Stimulated activated CD8-positive, alpha-beta memory T cell treated with anti-CD3 and anti-CD28 coated beads, Interleukin-7, amount 100 ng/mL, for 1 hour (primary cell): ENCODE measurements around the gene WIPF1.
A peak's percentile ranks its signal among the peaks of the same experiment; 100 is the strongest.

Source experiments
- DNase-seq, 2 donors: peaks; one replicate each; pipeline ENCODE4 v3.0.0-alpha.2; 2020; ENCODE audit warnings: low read depth in 2 of 2

WIPF1 gene, protein sequence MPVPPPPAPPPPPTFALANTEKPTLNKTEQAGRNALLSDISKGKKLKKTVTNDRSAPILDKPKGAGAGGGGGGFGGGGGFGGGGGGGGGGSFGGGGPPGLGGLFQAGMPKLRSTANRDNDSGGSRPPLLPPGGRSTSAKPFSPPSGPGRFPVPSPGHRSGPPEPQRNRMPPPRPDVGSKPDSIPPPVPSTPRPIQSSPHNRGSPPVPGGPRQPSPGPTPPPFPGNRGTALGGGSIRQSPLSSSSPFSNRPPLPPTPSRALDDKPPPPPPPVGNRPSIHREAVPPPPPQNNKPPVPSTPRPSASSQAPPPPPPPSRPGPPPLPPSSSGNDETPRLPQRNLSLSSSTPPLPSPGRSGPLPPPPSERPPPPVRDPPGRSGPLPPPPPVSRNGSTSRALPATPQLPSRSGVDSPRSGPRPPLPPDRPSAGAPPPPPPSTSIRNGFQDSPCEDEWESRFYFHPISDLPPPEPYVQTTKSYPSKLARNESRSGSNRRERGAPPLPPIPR

DNA sequence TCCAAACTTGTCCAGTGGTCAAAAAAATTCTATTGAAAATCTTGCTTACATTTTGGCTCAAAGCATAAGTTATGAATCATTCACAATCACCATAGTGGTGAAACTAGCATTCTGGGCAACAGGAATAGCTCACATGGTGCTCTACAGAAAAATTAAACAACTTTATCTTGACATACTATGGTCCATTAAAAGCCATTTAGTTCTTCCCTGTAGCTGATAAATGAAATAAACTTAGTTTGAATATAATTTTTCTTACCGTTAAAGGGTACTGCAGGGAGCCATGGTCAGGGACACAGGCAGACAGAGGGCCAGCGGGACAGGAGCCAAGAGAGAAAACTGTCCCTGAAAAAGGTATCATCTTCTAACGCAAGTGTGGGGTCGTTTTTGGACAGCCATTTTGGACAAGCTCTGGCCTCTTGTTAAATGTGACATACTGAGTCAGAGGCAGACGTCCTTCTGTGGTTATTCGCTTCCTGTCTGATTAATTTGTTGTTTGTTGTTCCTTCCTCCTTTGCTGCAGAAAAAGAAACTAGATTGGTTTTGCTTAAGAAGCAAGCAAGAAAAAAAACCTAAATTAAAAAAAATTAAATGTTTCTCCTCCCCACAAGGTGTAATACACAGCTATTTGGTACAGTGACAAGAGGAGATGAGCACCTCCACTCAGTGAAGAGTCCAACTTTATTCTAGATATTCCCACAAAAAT, at the start of gene WIPF1:
Gene WIPF1, minus strand, starts transcription at position 460 of the 703 bp plus-strand sequence. CDS start 12,231 bp downstream, outside the sequence.
- DNase-seq, result no peak

DNA sequence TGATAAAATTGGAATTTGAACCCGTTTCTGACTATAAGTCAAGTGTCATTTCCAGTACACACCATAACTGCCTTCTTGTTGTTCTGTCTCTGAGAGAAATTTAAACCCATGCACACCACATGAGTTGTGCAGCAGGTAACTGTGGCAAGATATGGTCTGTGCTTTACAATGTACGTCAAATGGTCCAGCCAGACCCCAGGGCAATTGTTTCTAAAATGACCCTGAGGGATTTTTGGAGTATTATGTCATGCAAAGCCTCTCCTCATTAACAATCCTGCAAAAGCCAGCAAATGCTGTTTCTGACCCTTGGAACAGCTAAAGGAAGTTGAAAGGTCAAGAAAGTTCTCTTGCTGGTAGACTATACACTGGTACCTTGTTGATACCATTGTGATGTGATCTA, 47.7 kb upstream of the WIPF1 start:
- no peak for DNase-seq

DNA sequence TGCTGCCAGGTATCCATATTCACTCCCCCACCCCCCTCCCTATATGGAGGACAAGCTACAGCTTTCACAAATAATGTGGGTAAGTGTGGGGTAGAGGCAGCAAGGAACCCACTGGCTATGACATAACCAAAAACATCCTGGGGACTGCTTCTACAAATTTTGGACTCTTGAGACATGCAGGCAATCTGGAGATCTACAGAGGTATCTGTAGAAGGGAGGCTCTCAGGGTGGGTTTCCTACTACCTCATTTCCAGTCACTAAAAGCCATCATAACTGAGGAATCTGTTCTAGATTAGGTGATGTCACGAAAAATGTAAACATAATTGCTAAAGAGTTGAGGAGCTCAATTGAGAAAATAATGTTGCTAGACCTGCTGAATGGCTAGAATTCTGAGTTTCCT, 46.8 kb upstream of the WIPF1 start:
- no peak for DNase-seq

DNA sequence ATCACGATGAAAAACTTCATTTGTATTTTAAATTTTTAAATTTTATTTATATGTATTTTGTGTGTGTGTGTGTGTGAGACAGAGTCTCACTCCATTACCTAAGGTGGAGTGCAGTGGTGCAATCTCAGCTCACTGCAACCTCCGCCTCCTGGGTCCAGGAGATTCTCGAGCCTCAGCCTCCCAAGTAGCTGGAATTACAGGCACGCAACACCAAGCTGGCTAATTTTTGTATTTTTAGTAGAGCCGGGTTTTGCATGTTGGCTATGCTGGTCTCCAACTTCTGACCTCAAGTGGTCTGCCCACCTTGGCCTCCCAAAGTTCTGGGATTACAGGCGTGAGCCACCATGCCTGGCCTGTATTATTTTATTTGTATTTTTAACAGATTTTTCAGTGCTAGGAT, 45.8 kb upstream of the WIPF1 start:
- no peak for DNase-seq

DNA sequence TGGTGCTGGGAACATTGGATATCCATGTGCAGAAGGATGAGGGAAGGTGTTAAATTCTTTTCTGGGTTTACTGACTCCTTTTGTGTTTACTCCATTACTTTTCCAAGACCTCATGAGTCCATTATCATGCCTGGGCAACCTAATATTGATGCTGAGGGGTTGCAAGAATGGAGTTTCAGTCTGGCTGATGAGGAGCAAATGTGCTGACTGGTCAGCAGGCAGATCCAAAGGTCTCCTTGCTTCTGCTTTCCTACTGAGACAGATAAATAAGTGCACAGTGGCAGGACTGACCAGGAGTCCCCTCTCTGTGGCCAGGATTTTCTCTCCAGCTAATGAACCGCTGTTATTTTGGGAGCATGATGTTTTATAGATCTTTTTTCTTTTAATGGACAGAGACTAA, 43.6 kb upstream of the WIPF1 start:
- DNase-seq, result no peak

DNA sequence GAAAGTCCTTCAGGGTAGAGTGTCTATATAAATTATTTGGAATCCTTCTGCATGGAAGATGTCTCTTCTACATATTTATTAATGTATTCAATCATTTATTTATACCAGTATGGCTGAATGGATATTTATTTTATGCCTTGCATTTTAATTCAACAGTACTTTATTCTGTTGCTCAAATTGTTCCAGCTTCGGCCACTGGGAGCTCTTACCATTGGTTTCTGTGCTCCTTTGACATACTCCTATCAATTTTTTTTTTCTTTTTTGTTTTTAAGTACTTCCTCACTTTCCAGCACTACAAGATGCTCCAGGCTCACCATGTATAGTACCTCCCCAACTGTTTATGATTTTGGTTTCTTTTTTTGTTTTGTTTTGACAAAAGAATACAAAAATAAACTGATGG, 39.4 kb upstream of the WIPF1 start:
- no peak for DNase-seq

DNA sequence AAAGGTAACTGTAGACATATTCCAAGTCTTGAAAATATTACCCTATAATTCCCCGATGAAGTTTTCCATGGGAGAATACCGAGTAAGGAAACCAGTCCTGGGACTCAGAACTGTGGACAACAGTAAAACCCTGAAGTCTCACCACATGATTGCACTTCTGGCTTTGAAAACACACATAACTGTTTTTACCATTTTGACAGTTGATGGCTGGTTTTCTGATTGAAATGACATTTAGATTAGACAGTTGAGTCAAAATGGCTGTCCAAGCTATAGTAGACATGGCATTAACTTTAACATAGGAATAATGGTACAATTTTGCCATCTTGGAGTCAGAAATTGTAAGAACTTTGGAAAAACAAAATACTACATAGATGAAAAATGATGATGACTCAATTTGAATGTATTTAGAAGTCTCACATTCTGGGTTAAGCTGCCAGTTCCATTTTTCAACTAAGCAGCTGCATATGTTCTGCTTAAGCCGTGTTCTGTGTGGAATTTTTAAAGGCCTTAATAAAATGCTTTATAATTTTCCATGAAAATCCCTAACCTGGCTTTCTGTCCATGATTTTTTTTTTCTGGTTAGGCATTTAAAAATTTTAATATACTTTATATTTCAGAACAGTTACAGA, 38.3 kb upstream of the WIPF1 start:
- no peak for DNase-seq

DNA sequence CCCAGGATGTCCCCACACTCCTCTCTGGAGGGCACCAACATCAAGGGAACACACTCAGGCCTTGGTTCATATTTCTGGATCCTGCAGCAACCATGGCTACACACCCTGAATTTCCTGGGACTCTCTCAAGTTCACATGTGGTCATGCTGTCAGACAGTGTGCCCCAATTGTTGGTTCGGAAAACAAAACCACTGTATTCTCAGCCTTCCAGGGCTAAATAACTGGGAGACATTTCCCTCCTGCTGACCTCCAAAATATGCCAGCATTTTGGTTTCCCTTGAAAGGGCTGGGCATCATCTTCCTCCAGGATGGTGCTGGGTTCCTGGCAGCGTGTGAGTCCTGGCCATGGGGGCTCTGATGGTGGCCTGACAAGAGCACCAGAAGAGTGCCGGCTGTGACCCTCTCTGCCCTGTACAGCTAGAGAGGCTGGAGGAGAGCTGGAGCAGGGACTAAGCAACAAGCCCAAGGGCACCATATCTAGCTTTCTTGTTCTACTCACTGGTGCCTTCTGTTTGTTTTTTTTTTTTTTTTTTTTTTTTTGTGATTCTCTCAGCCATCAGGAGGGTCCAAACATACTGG, 37.5 kb upstream of the WIPF1 start:
- DNase-seq, result no peak

DNA sequence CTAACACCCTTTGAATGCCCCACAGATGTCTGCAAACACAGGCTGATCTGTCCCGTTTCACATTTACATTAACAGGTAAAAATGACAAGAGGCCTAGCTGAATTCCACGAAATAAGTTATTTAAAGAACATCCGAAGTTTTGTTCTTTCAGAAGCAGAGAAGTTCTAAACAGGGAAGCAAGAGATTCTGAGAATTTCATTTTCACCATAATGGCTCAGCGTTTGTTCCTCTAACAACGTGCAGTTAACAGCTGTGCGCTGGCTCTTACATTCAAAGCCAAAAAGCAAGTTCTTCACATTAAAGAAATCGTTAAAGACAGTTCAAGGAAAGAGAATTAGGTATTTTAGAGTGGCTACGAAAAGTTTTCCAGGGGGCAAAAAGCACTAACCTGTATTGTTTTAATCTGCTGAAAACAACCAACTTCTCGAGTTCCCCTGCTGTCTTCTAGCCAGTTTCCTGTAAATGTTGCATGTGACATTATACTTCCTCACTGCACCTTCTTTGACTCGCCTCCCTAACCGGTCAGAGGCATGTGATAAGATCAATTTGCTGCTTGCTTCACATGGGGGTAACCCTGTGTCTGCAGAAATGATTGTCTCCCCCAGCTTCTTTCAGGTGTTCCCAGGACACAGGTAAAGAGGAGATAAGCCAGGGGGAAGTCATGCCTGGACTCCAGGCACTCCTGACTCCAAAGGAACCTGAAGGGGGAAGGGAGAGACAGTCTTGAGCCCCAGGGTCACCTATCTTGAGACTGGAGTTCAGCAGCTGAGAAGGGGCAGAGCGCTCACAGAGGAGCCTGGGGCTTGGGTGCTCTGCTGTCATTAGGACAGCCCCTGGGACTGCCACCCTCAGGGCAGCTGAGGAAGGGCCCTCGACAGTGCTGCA, 36.8 kb upstream of the WIPF1 start:
- DNase-seq, result peak in 1 of 2 donors; percentile 14

DNA sequence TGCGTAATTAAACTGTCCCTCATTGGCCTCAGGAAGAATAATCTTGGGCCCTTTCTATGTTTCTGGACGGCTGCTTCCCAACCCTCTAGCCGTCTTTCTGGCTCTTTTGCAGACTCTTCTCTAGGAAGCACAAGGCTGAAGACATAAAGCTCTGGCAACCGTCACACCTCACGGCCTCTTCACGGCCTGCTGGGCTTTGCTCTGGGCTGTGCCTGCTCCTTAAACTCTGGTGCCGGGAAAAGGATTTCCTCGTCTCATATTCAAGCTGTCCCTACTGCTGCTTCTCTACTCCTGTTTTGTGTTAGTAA, 36.0 kb upstream of the WIPF1 start:
- DNase-seq, result no peak

DNA sequence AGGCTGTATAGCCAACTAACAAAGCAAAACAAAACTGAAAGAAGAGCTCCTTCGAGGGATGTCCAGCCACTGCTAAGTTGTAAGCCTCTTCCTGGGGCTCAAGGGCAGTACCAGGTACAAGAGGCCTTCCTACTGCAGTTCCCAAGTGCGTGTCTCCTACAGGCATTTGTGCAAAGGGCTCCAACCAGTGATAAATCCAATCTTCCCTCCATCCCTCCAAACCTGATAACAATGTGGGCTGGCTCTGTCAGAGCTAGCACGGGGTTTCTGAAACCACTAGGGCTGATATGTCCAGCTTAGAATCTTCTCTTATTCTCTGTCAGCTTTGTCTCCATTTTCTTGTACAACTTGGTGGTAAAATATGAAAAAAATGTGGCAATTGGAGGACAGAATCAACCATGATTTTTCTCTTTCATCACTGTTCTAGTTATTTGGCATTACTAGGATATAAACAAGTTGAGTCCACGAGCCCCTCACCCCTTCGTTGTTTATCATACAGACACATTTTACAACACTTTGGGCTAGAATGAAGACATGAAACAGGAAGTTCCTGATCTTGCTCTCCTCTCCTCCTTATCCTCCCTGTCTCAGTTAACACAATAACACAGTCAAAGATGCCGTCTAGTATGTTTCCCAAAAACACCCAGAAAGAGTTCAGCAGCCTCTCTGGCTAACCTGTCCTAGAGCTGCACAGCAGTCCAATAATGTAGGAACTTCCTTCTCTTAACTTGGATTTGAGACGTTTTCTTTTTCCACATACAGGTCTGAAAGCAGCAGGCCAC, 35.4 kb upstream of the WIPF1 start:
- DNase-seq, result no peak

DNA sequence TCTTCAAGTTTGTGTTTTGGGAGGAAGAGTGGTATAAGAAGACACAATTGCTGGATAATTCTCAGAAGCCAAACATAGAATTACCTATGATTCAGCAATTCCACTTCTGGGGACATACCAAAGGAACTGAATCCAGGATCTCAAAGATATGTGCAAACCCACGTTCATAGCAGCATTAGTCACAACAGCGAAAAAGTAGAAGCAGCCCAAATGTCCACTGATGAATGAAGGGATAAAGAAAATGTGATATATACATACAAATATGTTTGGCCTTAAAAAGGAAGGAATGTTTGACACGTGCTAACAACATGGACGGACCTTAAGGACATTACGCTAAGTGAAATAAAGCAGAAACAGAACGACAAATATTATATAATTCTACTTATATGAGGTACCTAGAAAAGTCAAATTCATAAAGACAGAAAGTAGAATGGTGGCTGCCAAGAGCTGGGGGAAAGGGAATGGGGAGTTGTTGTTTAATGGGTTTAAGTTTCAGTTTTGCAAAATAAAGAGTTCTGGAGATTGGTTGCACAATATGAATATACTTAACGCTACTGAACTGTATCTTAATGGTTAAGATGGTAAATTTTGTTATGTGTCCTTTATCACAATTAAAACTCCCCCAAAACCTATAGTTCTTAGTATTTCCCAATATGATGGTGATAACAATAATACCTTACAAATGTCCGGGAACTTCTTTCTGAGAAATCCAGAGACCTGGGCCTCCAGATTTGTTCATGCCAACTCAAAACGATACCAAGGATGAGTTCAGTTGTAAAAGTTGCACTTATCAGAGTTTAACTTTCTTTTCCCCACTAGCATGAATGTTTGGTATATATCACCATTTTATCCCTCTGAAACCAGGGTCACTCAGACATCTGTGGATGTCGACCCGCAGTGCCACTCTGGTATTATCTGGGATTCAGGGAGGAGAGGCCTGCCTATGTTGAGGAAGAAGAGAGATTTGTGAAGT, 33.7 kb upstream of the WIPF1 start:
- DNase-seq, result no peak

DNA sequence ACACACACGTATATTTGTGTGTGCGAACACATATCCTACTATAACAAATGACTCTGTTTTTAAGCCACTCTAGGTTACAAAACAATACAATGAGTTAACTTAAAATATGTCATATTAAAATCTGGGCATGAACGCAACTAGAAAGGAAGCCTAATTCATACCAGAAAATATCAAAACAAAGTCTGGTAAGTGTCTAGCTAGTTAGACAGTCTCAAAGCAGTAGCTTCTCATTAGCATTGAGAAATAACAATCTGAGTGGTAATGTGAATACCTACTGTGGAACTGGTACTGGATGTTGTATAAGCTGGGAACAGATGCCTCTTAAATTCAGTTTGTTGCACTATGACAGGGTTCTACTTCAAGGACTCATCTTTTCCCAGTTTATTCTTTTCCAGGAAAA, 32.5 kb upstream of the WIPF1 start:
- no peak for DNase-seq

DNA sequence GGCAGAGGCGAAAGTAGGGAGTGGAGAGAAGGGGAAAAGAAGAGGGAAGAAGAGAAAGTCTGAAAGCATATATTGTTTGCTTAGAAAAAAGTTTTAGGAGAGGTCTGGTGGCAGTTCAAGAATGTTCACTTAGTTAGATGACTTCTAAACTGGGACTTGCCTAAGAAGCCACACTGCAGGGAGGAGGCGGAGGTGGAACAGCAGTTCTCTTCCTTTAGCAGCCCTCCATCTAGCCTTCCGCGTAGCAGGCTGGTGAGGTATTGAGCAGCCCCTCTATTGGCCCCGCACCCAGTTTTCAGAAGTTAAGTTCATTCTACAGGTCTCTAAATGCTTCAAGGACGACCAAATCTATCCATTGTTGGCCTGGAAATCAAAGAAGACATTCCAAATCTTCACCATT, 31.9 kb upstream of the WIPF1 start:
- DNase-seq, result no peak

DNA sequence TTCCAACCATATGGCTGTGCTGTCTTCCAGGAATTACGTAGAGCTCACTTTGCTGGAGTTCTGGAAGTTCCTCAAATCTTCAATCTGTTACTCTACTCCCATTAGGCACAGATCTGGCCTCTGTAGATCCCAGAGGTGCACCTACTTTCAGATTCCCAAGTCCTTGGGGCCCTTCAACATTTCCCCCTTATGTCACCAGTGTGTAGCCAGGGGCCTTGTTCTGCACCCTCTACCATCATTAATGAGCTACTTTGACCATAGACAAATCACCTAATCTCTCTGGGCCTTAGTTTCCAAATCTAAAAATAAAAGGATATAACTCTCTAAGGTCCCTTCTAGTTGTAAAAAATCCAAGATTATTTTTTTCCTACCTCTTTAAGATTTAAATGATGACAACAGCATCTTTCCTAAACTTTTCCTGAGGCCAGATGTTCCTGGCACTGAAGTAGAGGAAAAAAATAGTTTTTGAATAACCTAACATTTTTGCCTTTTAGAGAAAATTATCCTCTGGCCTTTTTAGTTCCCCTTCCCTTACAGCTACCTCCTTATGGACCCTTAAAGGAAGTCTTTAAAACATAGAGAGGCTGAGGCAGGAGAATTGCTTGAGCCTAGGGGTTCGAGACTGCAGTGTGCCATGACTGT, 31.0 kb upstream of the WIPF1 start:
- DNase-seq, result no peak

DNA sequence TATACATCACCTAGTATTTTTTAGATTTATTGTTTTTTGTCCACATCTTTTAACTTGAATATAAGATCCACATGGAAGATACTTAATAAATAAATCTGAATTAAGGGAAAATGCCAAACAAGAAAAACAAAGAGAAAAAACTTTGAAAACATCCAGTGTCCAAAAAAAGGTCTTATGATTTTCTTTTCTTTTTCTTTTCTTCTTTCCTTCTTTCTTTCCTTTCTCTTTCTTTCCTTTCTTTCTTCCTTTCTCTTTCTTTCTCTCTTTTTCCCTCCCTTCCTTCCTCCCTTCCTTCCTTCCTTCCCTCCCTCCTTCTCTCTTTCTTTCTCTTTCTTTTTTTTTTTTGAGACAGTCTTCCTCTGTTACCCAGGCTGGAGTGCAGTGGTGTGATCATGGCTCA, 29.6 kb upstream of the WIPF1 start:
- DNase-seq, result no peak

DNA sequence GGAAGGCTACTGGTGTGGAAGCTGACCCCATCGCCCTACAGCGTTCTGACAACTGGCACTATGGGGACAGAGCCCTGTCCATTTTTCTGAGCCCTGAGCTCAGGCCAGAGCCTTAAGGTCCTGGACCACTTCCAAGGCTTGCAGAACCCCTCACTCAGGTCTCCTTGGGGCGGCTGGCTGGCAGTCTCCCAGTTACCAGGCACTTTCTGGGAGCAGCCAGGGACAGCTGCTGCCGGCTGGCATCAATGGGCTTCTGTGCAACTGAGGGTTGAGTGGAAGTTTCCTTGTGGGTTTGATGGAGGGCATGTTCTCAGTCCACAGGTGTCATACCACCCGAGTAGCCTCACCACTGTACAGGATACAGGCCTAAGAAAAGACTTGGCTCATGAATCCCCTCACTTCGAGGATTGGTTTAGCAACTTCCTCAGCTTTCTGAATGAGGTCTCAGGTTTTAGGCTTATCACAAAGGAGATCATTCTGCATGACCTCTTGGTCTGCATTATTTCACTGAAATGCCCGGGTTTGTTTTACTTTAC, 27.4 kb upstream of the WIPF1 start:
- no peak for DNase-seq

DNA sequence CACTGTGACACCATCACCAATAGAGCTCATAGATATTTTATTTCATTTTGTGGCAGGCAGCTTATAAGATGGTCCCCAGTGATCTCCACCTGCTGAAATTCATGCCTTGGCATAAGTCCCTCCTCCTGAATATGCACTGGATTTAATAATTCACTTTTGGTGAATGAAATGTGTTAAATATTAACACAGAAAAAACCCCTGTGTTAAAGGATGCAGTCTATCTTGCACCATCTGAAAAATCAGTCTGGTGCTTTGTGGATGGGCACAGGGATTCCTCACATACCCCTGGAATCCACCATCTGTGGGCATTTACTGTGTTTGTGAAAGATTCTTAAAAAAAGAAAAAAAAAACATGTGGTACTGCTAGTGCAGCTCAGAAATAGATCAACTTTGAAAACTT, 26.1 kb upstream of the WIPF1 start:
- no peak for DNase-seq
